Dendritic cell treated with granulocyte-macrophage colony-stimulating factor and Interleukin-4, amounts not matched to agents 40 ng/mL and 50 ng/mL, for 4 days (primary cell): ENCODE data around the gene MRTFA.
A peak's percentile ranks its signal among the peaks of the same experiment; 100 is the strongest.
"Not testable (repeated sequence)": the region's sequence is repeated elsewhere in the genome, so short reads cannot be mapped to it uniquely, and the experiment has no call there.

Source experiments
- H3K27ac Mint-ChIP-seq: one replicate; pipeline ENCODE4 v1.8.0; 2022; ENCODE audit warnings: mild to moderate bottlenecking, mixed read lengths
- H3K27me3 Mint-ChIP-seq: one replicate; pipeline ENCODE4 v1.8.0; 2022; ENCODE audit warnings: mild to moderate bottlenecking, mixed read lengths
- H3K36me3 Mint-ChIP-seq: one replicate; pipeline ENCODE4 v1.8.0; 2022; ENCODE audit warnings: low read depth, mixed read lengths
- H3K4me1 Mint-ChIP-seq: one replicate; pipeline ENCODE4 v1.8.0; 2022; ENCODE audit warnings: low read depth, mixed read lengths
- H3K4me3 Mint-ChIP-seq: one replicate; pipeline ENCODE4 v1.8.0; 2022; ENCODE audit warnings: mild to moderate bottlenecking, moderate library complexity, mixed read lengths
- H3K9me3 Mint-ChIP-seq: one replicate; pipeline ENCODE4 v1.8.0; 2022; ENCODE audit warnings: mixed read lengths
- intact Hi-C: fragments of 100-400 bp; cut with micrococcal nuclease; formaldehyde crosslinking; loops from one replicate; pipeline ENCODE4 v1.15.0; 2022

Gene MRTFA

GRCh38 chr22:40628354-40629042, 8.0 kb downstream of the MRTFA start:
- peak overlapping the region; percentile 52 for H3K27ac Mint-ChIP-seq
- H3K27me3 Mint-ChIP-seq: no peaks in the 10 kb centered on the region
- no peaks in the 10 kb centered on the region for H3K9me3 Mint-ChIP-seq
- peaks cover 52% of the 10 kb centered on the region for H3K4me1 Mint-ChIP-seq
- H3K36me3 Mint-ChIP-seq: no peaks in the 10 kb centered on the region
- H3K4me3 Mint-ChIP-seq: no peak overlapping the region
- intact Hi-C loops: no loop called here

GRCh38 chr22:40627612-40628011, 8.9 kb downstream of the MRTFA start:
- Mint-ChIP-seq H3K4me1 (peaks cover 51% of the 10 kb centered on the region), H3K27ac (peak overlapping the region; percentile 27), H3K9me3 (peaks cover 4% of the 10 kb centered on the region), H3K4me3 (no peak overlapping the region), H3K27me3 (no peaks in the 10 kb centered on the region), H3K36me3 (peaks cover 2% of the 10 kb centered on the region)
- intact Hi-C loops: no loop called here

- intact Hi-C loops: no loop called here
- Mint-ChIP-seq H3K36me3 (peaks cover 5% of the 10 kb centered on the region), H3K4me3 (no peak overlapping the region), H3K4me1 (peaks cover 51% of the 10 kb centered on the region), H3K27me3 (no peaks in the 10 kb centered on the region), H3K27ac (peak overlapping the region; percentile 27), H3K9me3 (peaks cover 10% of the 10 kb centered on the region)
These were observed 9.7 kb downstream of the MRTFA start for GRCh38 chr22:40626851-40627250.

- H3K27me3 Mint-ChIP-seq, H3K36me3 Mint-ChIP-seq, H3K27ac Mint-ChIP-seq, H3K4me3 Mint-ChIP-seq, intact Hi-C loops: not testable (repeated sequence)
- Mint-ChIP-seq H3K4me1 (peaks cover 51% of the 10 kb centered on the region), H3K9me3 (peaks cover 10% of the 10 kb centered on the region)
These were observed 10.7 kb downstream of the MRTFA start for GRCh38 chr22:40625794-40626193.

GRCh38 chr22:40625281-40625680, 11.2 kb downstream of the MRTFA start:
- H3K27ac Mint-ChIP-seq, H3K4me3 Mint-ChIP-seq, H3K27me3 Mint-ChIP-seq, intact Hi-C loops, H3K36me3 Mint-ChIP-seq: not testable (repeated sequence)
- peaks cover 55% of the 10 kb centered on the region for H3K4me1 Mint-ChIP-seq
- peaks cover 10% of the 10 kb centered on the region for H3K9me3 Mint-ChIP-seq

- no peaks in the 10 kb centered on the region for H3K27me3 Mint-ChIP-seq
- H3K9me3 Mint-ChIP-seq: peaks cover 10% of the 10 kb centered on the region
- H3K4me3 Mint-ChIP-seq: no peak overlapping the region
- peaks cover 5% of the 10 kb centered on the region for H3K36me3 Mint-ChIP-seq
- H3K4me1 Mint-ChIP-seq: peaks cover 55% of the 10 kb centered on the region
- no peak overlapping the region for H3K27ac Mint-ChIP-seq
- intact Hi-C loops: no loop called here
These were observed 11.7 kb downstream of the MRTFA start for GRCh38 chr22:40624770-40625169.

GRCh38 chr22:40621309-40622151, 15.0 kb downstream of the MRTFA start:
- Mint-ChIP-seq H3K4me3 (peak overlapping the region; percentile 60), H3K9me3 (peaks cover 10% of the 10 kb centered on the region), H3K36me3 (peaks cover 5% of the 10 kb centered on the region), H3K4me1 (peaks cover 46% of the 10 kb centered on the region), H3K27ac (peak overlapping the region; percentile 82), H3K27me3 (no peaks in the 10 kb centered on the region)
- intact Hi-C loops: no loop called here

GRCh38 chr22:40620464-40621046, 16.0 kb downstream of the MRTFA start:
- peak overlapping the region; percentile 82 for H3K27ac Mint-ChIP-seq
- peak overlapping the region; percentile 60 for H3K4me3 Mint-ChIP-seq
- H3K4me1 Mint-ChIP-seq: peaks cover 49% of the 10 kb centered on the region
- peaks cover 5% of the 10 kb centered on the region for H3K36me3 Mint-ChIP-seq
- H3K9me3 Mint-ChIP-seq: peaks cover 10% of the 10 kb centered on the region
- intact Hi-C loops: no loop called here
- H3K27me3 Mint-ChIP-seq: no peaks in the 10 kb centered on the region

GRCh38 chr22:40618400-40618799, 18.1 kb downstream of the MRTFA start:
- Mint-ChIP-seq H3K4me1 (peaks cover 49% of the 10 kb centered on the region), H3K4me3 (no peak overlapping the region), H3K36me3 (peaks cover 5% of the 10 kb centered on the region), H3K9me3 (peaks cover 10% of the 10 kb centered on the region), H3K27ac (no peak overlapping the region), H3K27me3 (no peaks in the 10 kb centered on the region)
- intact Hi-C loops: no loop called here

- Mint-ChIP-seq H3K4me3 (no peak overlapping the region), H3K27ac (peak overlapping the region; percentile 10), H3K9me3 (no peaks in the 10 kb centered on the region), H3K27me3 (no peaks in the 10 kb centered on the region), H3K4me1 (peaks cover 41% of the 10 kb centered on the region), H3K36me3 (no peaks in the 10 kb centered on the region)
- intact Hi-C loops: no loop called here
These were observed 19.9 kb downstream of the MRTFA start for GRCh38 chr22:40616578-40616977.

- no peaks in the 10 kb centered on the region for H3K27me3 Mint-ChIP-seq
- intact Hi-C loops: no loop called here
- no peaks in the 10 kb centered on the region for H3K9me3 Mint-ChIP-seq
- H3K4me1 Mint-ChIP-seq: peaks cover 34% of the 10 kb centered on the region
- H3K36me3 Mint-ChIP-seq: no peaks in the 10 kb centered on the region
- no peak overlapping the region for H3K27ac Mint-ChIP-seq
- no peak overlapping the region for H3K4me3 Mint-ChIP-seq
These were observed 23.5 kb downstream of the MRTFA start for GRCh38 chr22:40613067-40613466.

GRCh38 chr22:40612291-40612751, 24.2 kb downstream of the MRTFA start:
- no peak overlapping the region for H3K4me3 Mint-ChIP-seq
- H3K27ac Mint-ChIP-seq: no peak overlapping the region

GRCh38 chr22:40611606-40612005, 24.9 kb downstream of the MRTFA start:
- intact Hi-C loops: no loop called here
- no peaks in the 10 kb centered on the region for H3K36me3 Mint-ChIP-seq
- H3K9me3 Mint-ChIP-seq: no peaks in the 10 kb centered on the region
- no peaks in the 10 kb centered on the region for H3K27me3 Mint-ChIP-seq
- no peak overlapping the region for H3K4me3 Mint-ChIP-seq
- no peak overlapping the region for H3K27ac Mint-ChIP-seq
- peaks cover 28% of the 10 kb centered on the region for H3K4me1 Mint-ChIP-seq

More at GRCh38 chr22:40612291-40612751, 24.2 kb downstream of the MRTFA start:
- intact Hi-C loops: no loop called here
- H3K9me3 Mint-ChIP-seq: no peaks in the 10 kb centered on the region
- H3K4me1 Mint-ChIP-seq: peaks cover 34% of the 10 kb centered on the region
- H3K36me3 Mint-ChIP-seq: no peaks in the 10 kb centered on the region
- H3K27me3 Mint-ChIP-seq: no peaks in the 10 kb centered on the region

- no peaks in the 10 kb centered on the region for H3K9me3 Mint-ChIP-seq
- no peak overlapping the region for H3K27ac Mint-ChIP-seq
- H3K4me3 Mint-ChIP-seq: no peak overlapping the region
- no peaks in the 10 kb centered on the region for H3K27me3 Mint-ChIP-seq
- no peaks in the 10 kb centered on the region for H3K36me3 Mint-ChIP-seq
- H3K4me1 Mint-ChIP-seq: peaks cover 23% of the 10 kb centered on the region
- intact Hi-C loops: no loop called here
These were observed 26.1 kb downstream of the MRTFA start for GRCh38 chr22:40610329-40610850.
